Heart left ventricle (tissue), 13 donors: Measurements from ENCODE around the gene RFC2.

ENCODE experiments used
- POLR2A ChIP-seq, 2 donors: fragments of 450-650 bp; IDR thresholded peaks; one replicate each; pipeline ENCODE4 v1.6.1; 2017; ENCODE audit warnings: antibody characterized with exemption in 2 of 2, mild to moderate bottlenecking in 2 of 2, moderate library complexity in 2 of 2
- TF ChIP-seq, protein P1 (sequence below), 12 donors: fragments of 200-600 bp; sonication (generic) in 4 of 12; IDR thresholded peaks; one replicate each; pipeline versions ENCODE4 v1.5.0 to v1.8.0; 2018 to 2022; ENCODE audit warnings: antibody characterized with exemption in 12 of 12, mild to moderate bottlenecking in 5 of 12
- donor health status: ischemic (EF 13 %, LVEDD 7.1; RV severe dilation, severe dysfunction).
- donor health status: DM: no; HTN: yes; CAD: no.
- donor health status: DM: no; HTN: no; CAD: no.
- donor health status: ischemic (EF 25% LVEDD 6.9; RV normal size, moderate dysfunction).
- donor health status: ischemic (EF 25% LVEDD 5.7; RV mildly dilated, moderate dysfunction).
- donor health status: ischemic (EF 35%, LVEDD 5.7; RV mildly dilated, moderate dysfunction).
- donor health status: nonischemic (EF 11% LVEDD 7.7; RV severe dilation, severe dysfunction).
- donor health status: DM: yes; HTN: yes; CAD: no.
- donor health status: PGD.
- donor health status: ischemic (EF 29% LVEDD 5.4; RV normal size, mild dysfunction).
- donor health status: nonischemic (EF 23%, LVEDD 6.1; RV moderate dilation, normal function).

DNA sequence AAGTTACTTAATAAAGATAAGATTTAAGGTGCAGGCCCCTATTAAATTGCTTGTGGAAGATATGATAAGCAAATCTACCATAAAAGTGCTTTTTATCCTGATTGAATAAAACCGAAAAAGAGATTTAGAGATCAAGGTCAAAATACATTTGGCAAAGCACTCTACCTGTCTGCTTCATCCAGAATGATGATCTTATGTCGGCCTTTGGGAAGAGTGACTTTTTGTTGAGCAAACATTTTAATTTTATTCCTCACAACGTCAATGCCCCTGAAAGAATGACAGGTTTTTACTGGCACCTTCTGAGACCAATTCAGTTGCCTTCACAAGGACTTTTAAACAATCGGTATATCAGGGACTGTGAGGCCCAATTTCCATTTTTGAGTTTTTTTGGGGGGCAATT, 7.7 kb downstream of the RFC2 start:
- no peak for TF ChIP-seq POLR2A (IDR thresholded peaks at IDR 0.05)
- TF ChIP-seq, protein P1, sequence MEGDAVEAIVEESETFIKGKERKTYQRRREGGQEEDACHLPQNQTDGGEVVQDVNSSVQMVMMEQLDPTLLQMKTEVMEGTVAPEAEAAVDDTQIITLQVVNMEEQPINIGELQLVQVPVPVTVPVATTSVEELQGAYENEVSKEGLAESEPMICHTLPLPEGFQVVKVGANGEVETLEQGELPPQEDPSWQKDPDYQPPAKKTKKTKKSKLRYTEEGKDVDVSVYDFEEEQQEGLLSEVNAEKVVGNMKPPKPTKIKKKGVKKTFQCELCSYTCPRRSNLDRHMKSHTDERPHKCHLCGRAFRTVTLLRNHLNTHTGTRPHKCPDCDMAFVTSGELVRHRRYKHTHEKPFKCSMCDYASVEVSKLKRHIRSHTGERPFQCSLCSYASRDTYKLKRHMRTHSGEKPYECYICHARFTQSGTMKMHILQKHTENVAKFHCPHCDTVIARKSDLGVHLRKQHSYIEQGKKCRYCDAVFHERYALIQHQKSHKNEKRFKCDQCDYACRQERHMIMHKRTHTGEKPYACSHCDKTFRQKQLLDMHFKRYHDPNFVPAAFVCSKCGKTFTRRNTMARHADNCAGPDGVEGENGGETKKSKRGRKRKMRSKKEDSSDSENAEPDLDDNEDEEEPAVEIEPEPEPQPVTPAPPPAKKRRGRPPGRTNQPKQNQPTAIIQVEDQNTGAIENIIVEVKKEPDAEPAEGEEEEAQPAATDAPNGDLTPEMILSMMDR (IDR thresholded peaks at IDR 0.05), result no peak
